Activated CD8-positive, alpha-beta memory T cell treated with anti-CD3 and anti-CD28 coated beads for 4 hours (primary cell): ENCODE results near the gene TRAM2.

Source experiments
- DNase-seq, 2 donors: peaks; one replicate each; pipeline ENCODE4 v3.0.0-alpha.2; 2020; ENCODE audit warnings: low read depth in 2 of 2

Gene TRAM2

GRCh38 chr6:52594221-52594620 lies 17.4 kb upstream of the TRAM2 start:
- no peak for DNase-seq

GRCh38 chr6:52591832-52592231 lies 15.0 kb upstream of the TRAM2 start:
- no peak for DNase-seq

GRCh38 chr6:52590152-52590891 lies 13.5 kb upstream of the TRAM2 start:
- DNase-seq = no peak

GRCh38 chr6:52588710-52589091 lies 11.8 kb upstream of the TRAM2 start:
- no peak for DNase-seq

GRCh38 chr6:52588087-52588709 lies 11.3 kb upstream of the TRAM2 start:
- no peak for DNase-seq

- DNase-seq = no peak
Measured at GRCh38 chr6:52587001-52587400, 10.1 kb upstream of the TRAM2 start.

GRCh38 chr6:52584203-52584602 lies 7.3 kb upstream of the TRAM2 start:
- no peak for DNase-seq

- DNase-seq = no peak
Measured at GRCh38 chr6:52582996-52583395, 6.1 kb upstream of the TRAM2 start.

GRCh38 chr6:52582446-52582845 lies 5.6 kb upstream of the TRAM2 start:
- no peak for DNase-seq

GRCh38 chr6:52580905-52581304 lies 4.0 kb upstream of the TRAM2 start:
- no peak for DNase-seq

- no peak for DNase-seq
Measured at GRCh38 chr6:52579006-52579660, 2.3 kb upstream of the TRAM2 start.

GRCh38 chr6:52577778-52578463 lies 1.1 kb upstream of the TRAM2 start:
- no peak for DNase-seq

- DNase-seq = peak; percentile 25 to 27
Measured at GRCh38 chr6:52576392-52577021, 353 bp downstream of the TRAM2 start.

- no peak for DNase-seq
Measured at GRCh38 chr6:52576054-52576391, 837 bp downstream of the TRAM2 start.

- no peak for DNase-seq
Measured at GRCh38 chr6:52575502-52575892, 1.4 kb downstream of the TRAM2 start.

- DNase-seq = peak; percentile 27 to 31
Measured at GRCh38 chr6:52574709-52575501, 2.0 kb downstream of the TRAM2 start.

GRCh38 chr6:52573295-52573694 lies 3.6 kb downstream of the TRAM2 start:
- DNase-seq = no peak

- no peak for DNase-seq
Measured at GRCh38 chr6:52572536-52572935, 4.3 kb downstream of the TRAM2 start.

GRCh38 chr6:52571099-52571755 lies 5.6 kb downstream of the TRAM2 start:
- no peak for DNase-seq

- DNase-seq = no peak
Measured at GRCh38 chr6:52570291-52570700, 6.6 kb downstream of the TRAM2 start.

GRCh38 chr6:52568320-52568719 lies 8.5 kb downstream of the TRAM2 start:
- DNase-seq = no peak
